ENCODE data around the gene TTC34.

TTC34 gene

DNA sequence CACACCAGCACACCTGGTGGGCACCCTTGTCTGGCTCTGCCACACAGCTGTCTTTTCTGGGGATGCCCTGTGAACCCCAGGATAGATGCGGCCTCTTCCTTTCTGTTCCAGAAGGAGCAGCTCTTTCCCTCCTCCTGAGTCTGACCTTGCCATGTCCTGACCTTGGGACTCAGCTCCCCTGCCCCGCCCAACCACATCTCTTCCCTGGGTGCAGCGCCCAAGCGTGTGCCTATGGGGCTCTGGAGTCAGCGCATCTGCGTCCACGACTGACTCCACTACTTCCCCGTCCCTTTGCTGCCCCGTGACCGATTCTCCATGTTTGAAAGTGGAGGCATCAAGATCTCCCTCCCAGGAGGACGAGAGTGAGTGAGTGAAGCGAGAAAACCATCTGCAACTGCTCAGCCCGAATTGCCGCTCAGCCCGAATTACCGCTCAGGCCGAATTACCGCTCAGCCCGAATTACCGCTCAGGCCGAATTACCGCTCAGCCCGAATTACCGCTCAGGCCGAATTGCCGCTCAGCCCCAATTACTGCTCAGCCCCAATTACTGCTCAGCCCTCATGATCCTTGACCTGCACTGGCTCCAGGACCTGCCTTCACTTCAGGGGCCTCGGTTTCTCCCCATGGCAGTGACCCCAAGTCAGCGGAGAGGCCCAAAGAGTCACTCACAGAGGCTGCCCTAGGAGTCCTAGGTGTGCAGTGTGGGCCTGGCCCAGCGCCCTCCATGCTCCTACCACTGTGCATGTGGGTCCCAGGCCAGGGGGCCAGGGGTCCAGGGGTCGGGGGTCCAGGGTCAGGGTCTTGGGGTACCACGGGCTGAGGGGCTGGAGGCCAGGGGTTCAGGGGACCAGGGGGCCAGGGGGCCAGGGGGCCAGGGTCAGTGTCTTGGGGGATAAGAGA is 18.6 kb upstream of the TTC34 start:
- Histone ChIP-seq H3K9me3 (ENCODE audit: insufficient read depth, low read depth, low read length) (no peaks in the 10 kb centered on the region), H3K4me1 (ENCODE audit: insufficient read depth, low read length, poor library complexity, severe bottlenecking) (no peaks in the 10 kb centered on the region), H3K4me3 (ENCODE audit: low read length, poor library complexity, severe bottlenecking) (no peak overlapping the region), H3K27me3 (ENCODE audit: insufficient read depth, low read length, poor library complexity, severe bottlenecking) (no peaks in the 10 kb centered on the region), H4K20me1 (ENCODE audit: insufficient read depth, low read length, poor library complexity, severe bottlenecking) (no peaks in the 10 kb centered on the region), H3K4me2 (ENCODE audit: low read depth, low read length, poor library complexity, severe bottlenecking) (no peak overlapping the region), H3K36me3 (ENCODE audit: insufficient read depth, low read length) (no peaks in the 10 kb centered on the region), H2AFZ (ENCODE audit: low read length) (no peak overlapping the region), H3K79me2 (ENCODE audit: insufficient read depth, low read length) (no peaks in the 10 kb centered on the region), H3F3A (ENCODE audit: low read depth) (no peaks in the 10 kb centered on the region), H3K9me2 (replicated peaks; ENCODE audit: low read depth, low read length) (no peaks in the 10 kb centered on the region), H3K9ac (ENCODE audit: low read depth, low read length, poor library complexity, severe bottlenecking) (no peak overlapping the region)
- no peak for TF ChIP-seq EZH2phosphoT487 (IDR thresholded peaks at IDR 0.05; ENCODE audit: borderline replicate concordance)
- TF ChIP-seq, protein P1, sequence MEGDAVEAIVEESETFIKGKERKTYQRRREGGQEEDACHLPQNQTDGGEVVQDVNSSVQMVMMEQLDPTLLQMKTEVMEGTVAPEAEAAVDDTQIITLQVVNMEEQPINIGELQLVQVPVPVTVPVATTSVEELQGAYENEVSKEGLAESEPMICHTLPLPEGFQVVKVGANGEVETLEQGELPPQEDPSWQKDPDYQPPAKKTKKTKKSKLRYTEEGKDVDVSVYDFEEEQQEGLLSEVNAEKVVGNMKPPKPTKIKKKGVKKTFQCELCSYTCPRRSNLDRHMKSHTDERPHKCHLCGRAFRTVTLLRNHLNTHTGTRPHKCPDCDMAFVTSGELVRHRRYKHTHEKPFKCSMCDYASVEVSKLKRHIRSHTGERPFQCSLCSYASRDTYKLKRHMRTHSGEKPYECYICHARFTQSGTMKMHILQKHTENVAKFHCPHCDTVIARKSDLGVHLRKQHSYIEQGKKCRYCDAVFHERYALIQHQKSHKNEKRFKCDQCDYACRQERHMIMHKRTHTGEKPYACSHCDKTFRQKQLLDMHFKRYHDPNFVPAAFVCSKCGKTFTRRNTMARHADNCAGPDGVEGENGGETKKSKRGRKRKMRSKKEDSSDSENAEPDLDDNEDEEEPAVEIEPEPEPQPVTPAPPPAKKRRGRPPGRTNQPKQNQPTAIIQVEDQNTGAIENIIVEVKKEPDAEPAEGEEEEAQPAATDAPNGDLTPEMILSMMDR (conservative IDR thresholded peaks at IDR 0.05; ENCODE audit: low read length): no peak

DNA sequence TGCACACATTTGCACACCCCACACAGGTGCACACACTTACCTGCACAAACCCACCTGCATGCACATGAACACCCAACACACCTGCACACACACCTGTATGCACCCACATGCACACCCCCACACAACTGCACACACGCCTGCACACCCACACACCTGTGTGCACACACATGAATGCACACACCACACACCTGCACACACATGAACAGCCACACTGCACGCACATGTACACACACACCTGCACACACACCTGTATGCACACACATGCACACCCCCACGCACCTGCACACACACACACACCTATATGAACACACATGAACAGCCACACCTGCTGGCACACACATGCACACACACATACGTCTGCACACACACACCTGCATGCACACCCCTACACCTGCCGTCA is 17.9 kb upstream of the TTC34 start:
- no peak overlapping the region for H3K4me2 ChIP-seq (ENCODE audit: low read depth, low read length, poor library complexity, severe bottlenecking)
- no peaks in the 10 kb centered on the region for H3K36me3 ChIP-seq (ENCODE audit: insufficient read depth, low read length)
- no peak overlapping the region for H2AFZ ChIP-seq (ENCODE audit: low read length)
- no peak overlapping the region for H3K9ac ChIP-seq (ENCODE audit: low read depth, low read length, poor library complexity, severe bottlenecking)
- no peaks in the 10 kb centered on the region for H4K20me1 ChIP-seq (ENCODE audit: insufficient read depth, low read length, poor library complexity, severe bottlenecking)
- no peak for TF ChIP-seq EZH2phosphoT487 (IDR thresholded peaks at IDR 0.05; ENCODE audit: borderline replicate concordance)
- TF ChIP-seq, protein P1 (conservative IDR thresholded peaks at IDR 0.05; ENCODE audit: low read length): no peak
- no peaks in the 10 kb centered on the region for H3K27me3 ChIP-seq (ENCODE audit: insufficient read depth, low read length, poor library complexity, severe bottlenecking)
- H3K4me3 ChIP-seq (ENCODE audit: low read length, poor library complexity, severe bottlenecking): no peak overlapping the region
- no peaks in the 10 kb centered on the region for H3F3A ChIP-seq (ENCODE audit: low read depth)
- no peaks in the 10 kb centered on the region for H3K9me2 ChIP-seq (replicated peaks; ENCODE audit: low read depth, low read length)
- H3K79me2 ChIP-seq (ENCODE audit: insufficient read depth, low read length): no peaks in the 10 kb centered on the region
- no peaks in the 10 kb centered on the region for H3K4me1 ChIP-seq (ENCODE audit: insufficient read depth, low read length, poor library complexity, severe bottlenecking)
- H3K9me3 ChIP-seq (ENCODE audit: insufficient read depth, low read depth, low read length): no peaks in the 10 kb centered on the region

DNA sequence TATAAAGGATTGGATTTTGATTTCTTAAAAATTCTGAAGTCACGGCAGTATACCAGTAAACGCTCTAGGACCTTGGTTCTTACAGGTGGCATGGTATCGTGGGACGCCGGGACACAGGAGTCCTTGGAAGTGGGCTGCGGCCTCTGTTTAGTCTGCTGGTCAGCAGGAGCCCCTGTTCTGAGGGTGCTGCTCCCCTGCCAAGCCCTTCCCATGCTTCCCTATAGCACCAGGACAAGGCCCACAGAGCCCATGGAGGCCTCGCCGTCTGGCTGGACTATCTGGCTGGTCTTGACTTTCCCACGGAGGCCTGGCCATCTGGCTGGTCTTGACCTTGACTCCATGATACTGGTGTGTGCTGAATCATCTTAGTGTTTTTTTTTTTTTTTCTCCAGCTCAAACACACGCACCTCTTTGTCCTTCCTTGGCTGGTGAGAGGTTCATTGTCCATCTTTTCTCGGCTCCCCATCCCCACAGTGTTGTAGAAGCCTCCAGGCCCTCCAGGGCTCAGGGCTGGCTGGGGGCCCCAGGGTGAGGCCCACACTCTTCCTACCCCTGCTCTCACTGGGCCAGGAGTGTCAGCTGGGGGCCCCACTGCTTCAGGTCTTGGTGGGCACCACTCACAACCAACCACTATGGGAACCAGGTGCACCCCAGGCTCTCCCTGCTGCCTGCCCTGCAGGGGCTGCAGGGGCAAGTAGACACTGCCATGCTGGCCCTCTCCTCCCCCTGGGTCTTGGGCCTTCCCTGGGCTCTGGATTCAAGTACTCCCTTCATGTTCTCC is 16.5 kb upstream of the TTC34 start:
- Histone ChIP-seq H3K9ac (ENCODE audit: low read depth, low read length, poor library complexity, severe bottlenecking) (no peak overlapping the region), H3K79me2 (ENCODE audit: insufficient read depth, low read length) (no peaks in the 10 kb centered on the region), H3K27me3 (ENCODE audit: insufficient read depth, low read length, poor library complexity, severe bottlenecking) (no peaks in the 10 kb centered on the region), H4K20me1 (ENCODE audit: insufficient read depth, low read length, poor library complexity, severe bottlenecking) (no peaks in the 10 kb centered on the region), H2AFZ (ENCODE audit: low read length) (no peak overlapping the region), H3K4me3 (ENCODE audit: low read length, poor library complexity, severe bottlenecking) (no peak overlapping the region), H3K4me2 (ENCODE audit: low read depth, low read length, poor library complexity, severe bottlenecking) (no peak overlapping the region), H3K36me3 (ENCODE audit: insufficient read depth, low read length) (no peaks in the 10 kb centered on the region), H3K4me1 (ENCODE audit: insufficient read depth, low read length, poor library complexity, severe bottlenecking) (no peaks in the 10 kb centered on the region), H3K9me3 (ENCODE audit: insufficient read depth, low read depth, low read length) (no peaks in the 10 kb centered on the region), H3K9me2 (replicated peaks; ENCODE audit: low read depth, low read length) (no peaks in the 10 kb centered on the region), H3F3A (ENCODE audit: low read depth) (no peaks in the 10 kb centered on the region)
- TF ChIP-seq EZH2phosphoT487 (IDR thresholded peaks at IDR 0.05; ENCODE audit: borderline replicate concordance): no peak
- TF ChIP-seq, protein P1 (conservative IDR thresholded peaks at IDR 0.05; ENCODE audit: low read length): no peak

All from Loucy (cell line).